Endothelial cell (in vitro differentiated cells): ENCODE results near the gene ACAP3. TPM values are rescaled to one million over a fixed set of nuclear protein-coding genes. Genes with fewer than 3 reads are reported as not detected.

ENCODE experiments used
- DNase-seq: peaks from one replicate; pipeline ENCODE4 v3.0.0; 2021; ENCODE audit warnings: low spot score
- H3K27ac Mint-ChIP-seq: one replicate; pipeline ENCODE4 v1.8.0; 2021; ENCODE audit warnings: mixed read lengths, inconsistent platforms; ENCODE audit not compliant: unreplicated experiment
- H3K27me3 Mint-ChIP-seq: one replicate; pipeline ENCODE4 v1.8.0; 2021; ENCODE audit warnings: mild to moderate bottlenecking, moderate library complexity, mixed read lengths, inconsistent platforms; ENCODE audit not compliant: unreplicated experiment
- H3K36me3 Mint-ChIP-seq: one replicate; pipeline ENCODE4 v1.8.0; 2021; ENCODE audit warnings: mild to moderate bottlenecking, low read depth, mixed read lengths, inconsistent platforms; ENCODE audit not compliant: unreplicated experiment
- H3K4me1 Mint-ChIP-seq: one replicate; pipeline ENCODE4 v1.8.0; 2021; ENCODE audit warnings: mild to moderate bottlenecking, mixed read lengths, inconsistent platforms; ENCODE audit not compliant: unreplicated experiment
- H3K4me3 Mint-ChIP-seq: one replicate; pipeline ENCODE4 v1.8.0; 2021; ENCODE audit warnings: mild to moderate bottlenecking, mixed read lengths, inconsistent platforms; ENCODE audit not compliant: unreplicated experiment
- H3K9me3 Mint-ChIP-seq: one replicate; pipeline ENCODE4 v1.8.0; 2021; ENCODE audit warnings: mixed read lengths, inconsistent platforms; ENCODE audit not compliant: unreplicated experiment
- total RNA-seq: library from RNA; stranded (reverse); fragmentation: NEBNext Ultra II Directional; extraction: Animal tissue kit (Norgen Biotek cat#: 25700); gene quantifications from one replicate; pipeline ENCODE4 v1.2.1, GENCODE V29; 2021; ENCODE audit not compliant: unreplicated experiment
- TF ChIP-seq, protein P1 (sequence below): fragments of 200-600 bp; sonication (generic); IDR thresholded peaks from one replicate; pipeline ENCODE4 v1.5.0; 2021; ENCODE audit warnings: antibody characterized with exemption; ENCODE audit not compliant: unreplicated experiment

Gene ACAP3
- total RNA-seq, 1 donor from 2014 or later: 54.0 TPM

DNA sequence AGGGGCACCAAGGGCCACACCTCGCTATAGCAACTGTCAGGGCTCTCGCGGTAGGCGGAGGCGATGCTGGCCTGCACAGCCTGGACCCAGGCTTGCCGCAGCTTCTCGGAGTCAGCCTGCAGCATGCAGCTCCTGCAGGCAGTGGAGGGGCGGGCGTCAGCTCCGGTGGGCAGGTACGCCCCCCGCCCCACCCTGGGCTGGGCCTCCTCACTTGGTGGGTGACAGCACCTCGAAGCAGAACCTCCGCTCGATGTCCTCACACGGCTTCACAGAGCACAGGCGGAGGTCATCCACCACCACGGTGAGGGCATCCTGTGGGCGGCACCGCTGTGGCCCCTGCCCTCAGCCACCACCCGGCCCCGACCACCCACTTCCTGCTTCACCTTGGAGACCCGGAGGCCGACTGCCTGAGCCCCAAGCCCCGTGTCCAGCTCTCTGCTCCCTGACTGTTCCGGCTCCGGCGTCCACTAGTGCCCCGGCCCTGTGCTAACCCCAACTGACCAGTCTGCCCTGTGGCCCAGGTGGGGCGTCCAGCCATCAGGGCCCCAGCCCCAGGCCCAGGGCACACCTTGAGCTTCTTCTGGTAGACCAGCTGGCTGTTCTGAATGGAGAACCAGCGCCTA lies 9.8 kb downstream of the ACAP3 start:
- Mint-ChIP-seq H3K4me1 (no peaks in the 10 kb centered on the region), H3K4me3 (no peak overlapping the region), H3K9me3 (no peaks in the 10 kb centered on the region), H3K27ac (no peak overlapping the region), H3K36me3 (no peaks in the 10 kb centered on the region), H3K27me3 (peaks cover 4% of the 10 kb centered on the region)
- no peak for DNase-seq
- TF ChIP-seq, protein P1, sequence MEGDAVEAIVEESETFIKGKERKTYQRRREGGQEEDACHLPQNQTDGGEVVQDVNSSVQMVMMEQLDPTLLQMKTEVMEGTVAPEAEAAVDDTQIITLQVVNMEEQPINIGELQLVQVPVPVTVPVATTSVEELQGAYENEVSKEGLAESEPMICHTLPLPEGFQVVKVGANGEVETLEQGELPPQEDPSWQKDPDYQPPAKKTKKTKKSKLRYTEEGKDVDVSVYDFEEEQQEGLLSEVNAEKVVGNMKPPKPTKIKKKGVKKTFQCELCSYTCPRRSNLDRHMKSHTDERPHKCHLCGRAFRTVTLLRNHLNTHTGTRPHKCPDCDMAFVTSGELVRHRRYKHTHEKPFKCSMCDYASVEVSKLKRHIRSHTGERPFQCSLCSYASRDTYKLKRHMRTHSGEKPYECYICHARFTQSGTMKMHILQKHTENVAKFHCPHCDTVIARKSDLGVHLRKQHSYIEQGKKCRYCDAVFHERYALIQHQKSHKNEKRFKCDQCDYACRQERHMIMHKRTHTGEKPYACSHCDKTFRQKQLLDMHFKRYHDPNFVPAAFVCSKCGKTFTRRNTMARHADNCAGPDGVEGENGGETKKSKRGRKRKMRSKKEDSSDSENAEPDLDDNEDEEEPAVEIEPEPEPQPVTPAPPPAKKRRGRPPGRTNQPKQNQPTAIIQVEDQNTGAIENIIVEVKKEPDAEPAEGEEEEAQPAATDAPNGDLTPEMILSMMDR: no peak

DNA sequence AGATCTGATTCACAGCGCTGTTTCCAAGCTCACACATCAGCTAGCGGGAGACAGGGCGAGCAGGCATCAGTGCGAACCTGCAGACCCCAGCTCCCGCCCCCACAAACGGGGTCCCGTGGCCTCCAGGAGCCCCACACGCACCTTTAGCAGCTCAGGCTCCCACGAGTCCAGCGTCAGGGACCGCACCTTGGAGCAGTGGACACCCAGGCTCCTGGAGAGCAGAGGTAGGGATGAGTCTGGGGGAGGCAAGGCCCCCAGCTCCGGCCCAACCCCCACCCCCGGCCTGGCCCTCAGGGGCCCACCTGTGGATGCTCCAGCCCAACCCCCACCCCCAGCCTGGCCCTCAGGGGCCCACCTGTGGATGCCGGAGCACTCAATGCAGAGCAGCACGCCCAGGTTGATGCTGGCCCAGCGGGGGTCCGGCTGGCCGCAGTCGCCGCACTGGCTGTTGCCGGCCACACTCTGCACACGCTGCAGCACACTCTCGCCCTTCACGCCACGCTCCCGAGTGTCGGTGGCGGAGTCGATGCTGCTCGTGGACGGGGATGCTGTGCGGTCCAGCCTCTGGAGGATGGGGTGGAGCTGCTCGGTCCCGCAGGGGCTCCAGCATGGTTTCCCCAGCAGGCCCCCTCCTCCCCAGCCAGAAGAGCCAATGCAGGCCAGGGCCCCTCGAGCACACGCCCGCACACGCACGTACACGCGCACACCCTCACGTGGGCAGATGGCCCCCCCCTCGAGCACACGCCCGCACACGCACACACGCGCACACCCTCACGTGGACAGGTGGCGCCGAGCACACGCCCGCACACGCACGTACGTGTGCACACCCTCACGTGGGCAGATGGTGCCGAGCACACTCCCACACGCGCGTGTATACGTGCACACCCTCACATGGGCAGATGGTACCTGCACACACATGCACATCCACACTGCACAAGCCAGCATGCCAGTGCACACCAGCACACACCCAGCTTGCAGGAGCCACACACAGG lies 11.4 kb downstream of the ACAP3 start:
- Mint-ChIP-seq H3K27me3 (peaks cover 3% of the 10 kb centered on the region), H3K4me3 (no peak overlapping the region)

DNA sequence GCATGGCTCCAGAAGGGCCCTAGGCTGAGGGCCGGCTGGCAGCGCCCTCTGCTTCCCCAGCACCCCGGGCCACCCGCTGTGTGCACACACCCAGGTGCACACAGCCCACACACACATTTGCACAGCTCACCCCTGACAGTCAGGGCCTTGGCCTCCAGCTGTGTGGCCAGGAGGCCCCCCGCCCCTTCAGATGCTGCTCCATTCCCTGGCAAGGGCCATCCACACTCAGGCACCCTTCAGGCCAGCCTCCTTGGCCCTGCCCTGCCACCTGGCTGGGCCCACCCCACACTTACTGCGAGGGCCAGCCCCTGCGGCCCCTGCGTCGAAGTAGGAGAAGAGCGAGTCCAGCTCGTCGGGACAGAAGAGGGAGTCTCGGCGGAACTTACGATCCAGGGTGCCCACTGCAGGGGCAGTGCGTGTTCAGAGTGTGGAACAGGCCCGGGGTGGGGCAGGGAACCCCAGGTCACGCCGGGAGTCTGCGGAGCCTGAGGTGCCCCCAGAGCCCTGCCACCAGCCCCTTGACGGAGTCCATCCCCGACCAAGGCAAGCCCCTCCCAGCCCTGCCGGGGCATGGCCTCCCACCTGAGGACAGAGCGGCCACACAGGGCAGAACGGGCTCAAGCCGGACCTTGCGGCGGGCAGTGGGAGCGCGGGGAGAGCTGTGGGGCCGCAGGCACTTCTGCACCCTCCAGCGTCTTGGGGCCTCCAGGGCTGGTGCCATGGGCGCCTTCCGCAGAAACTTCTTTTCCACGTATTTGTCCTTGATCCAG lies 12.4 kb downstream of the ACAP3 start:
- DNase-seq: no peak
- Mint-ChIP-seq H3K27ac (no peak overlapping the region), H3K4me3 (no peak overlapping the region), H3K4me1 (no peaks in the 10 kb centered on the region), H3K36me3 (no peaks in the 10 kb centered on the region), H3K9me3 (no peaks in the 10 kb centered on the region), H3K27me3 (no peaks in the 10 kb centered on the region)
- TF ChIP-seq, protein P1: no peak

More for the DNA sequence above, 11.4 kb downstream of the ACAP3 start:
- H3K36me3 Mint-ChIP-seq: no peaks in the 10 kb centered on the region
- H3K27ac Mint-ChIP-seq: no peak overlapping the region
- DNase-seq: no peak
- no peaks in the 10 kb centered on the region for H3K4me1 Mint-ChIP-seq
- no peaks in the 10 kb centered on the region for H3K9me3 Mint-ChIP-seq
- TF ChIP-seq, protein P1: no peak

DNA sequence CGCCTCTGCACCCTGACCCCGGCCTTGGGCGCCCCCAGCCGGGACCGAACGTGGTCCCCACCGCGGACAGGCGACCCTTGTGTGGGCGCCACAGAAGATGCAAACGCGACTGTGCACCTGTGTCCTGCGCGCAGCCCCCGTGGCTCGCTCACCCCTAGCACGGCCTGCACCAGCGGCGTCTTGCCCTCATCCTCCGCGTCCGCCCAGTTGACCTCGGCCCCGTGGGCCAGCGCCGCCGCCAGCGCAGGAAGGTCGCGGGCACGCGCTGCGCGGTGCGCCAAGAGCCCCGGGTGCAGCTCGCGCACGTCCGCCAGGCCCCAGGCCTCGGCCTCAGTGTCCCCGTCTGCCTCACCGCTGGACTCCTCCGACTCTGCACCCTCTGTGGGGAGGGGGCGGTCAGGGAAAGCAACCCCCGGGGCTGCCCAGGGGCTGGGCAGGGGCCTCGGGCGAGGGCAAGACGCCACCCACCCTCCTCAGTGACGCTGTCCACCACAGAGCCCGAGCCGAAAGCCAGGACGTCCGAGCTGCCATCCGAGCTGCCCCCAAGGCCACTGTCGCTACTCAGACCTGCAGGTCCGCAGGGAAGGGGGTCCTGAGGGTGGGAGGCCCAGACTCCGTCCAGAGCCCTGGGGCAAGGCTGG lies 13.4 kb downstream of the ACAP3 start:
- DNase-seq: no peak
- Mint-ChIP-seq H3K4me1 (no peaks in the 10 kb centered on the region), H3K27ac (no peak overlapping the region), H3K36me3 (no peaks in the 10 kb centered on the region), H3K9me3 (no peaks in the 10 kb centered on the region), H3K27me3 (peaks cover 4% of the 10 kb centered on the region), H3K4me3 (no peak overlapping the region)
- TF ChIP-seq, protein P1: no peak
